A549 (cell line): ENCODE data around the gene CASP9. TPM values are rescaled to one million over a fixed set of nuclear protein-coding genes. Genes with fewer than 3 reads are reported as not detected.

Source experiments
- ATAC-seq, 2 experiments: fragments of 200-7000 bp in 1 of 2; fragments of >200 bp in 1 of 2; cut with Nextera tagmentation in 1 of 2; cut with Tn5 transposase in 1 of 2; 3 replicates each; pipeline versions ENCODE4 v1.8.0 to v1.9.1; 2018 to 2020; ENCODE audit warnings: mild to moderate bottlenecking in 1 of 2, moderate library complexity in 1 of 2
- CTCF ChIA-PET: fragments of 300-600 bp; sonication (Branson Sonifier 250); formaldehyde crosslinking; extraction: SDS; loops from one replicate; lab custom pipeline; 2021; ENCODE audit warnings: antibody characterized with exemption, inconsistent platforms; lab: Yijun Ruan, JAX
- POLR2A ChIA-PET: fragments of 350-600 bp; formaldehyde crosslinking; extraction: SDS; loops from one replicate; lab custom pipeline; 2021; ENCODE audit warnings: antibody characterized with exemption, inconsistent platforms; lab: Yijun Ruan, JAX
- DNase-seq, 2 experiments: peaks; one replicate each; pipeline versions ENCODE4 v3.0.0 to v3.0.0-alpha.2; 2011 to 2016; ENCODE audit warnings: low read depth in 1 of 2, low spot score in 1 of 2
- FAIRE-seq: peaks from 2 replicates; lab custom pipeline; 2011; peaks lifted over from hg19 to GRCh38; lab: Jason Lieb, UNC
- H3K27ac ChIP-seq, 2 experiments: fragments of >200 bp; sonication (Bioruptor Twin); formaldehyde crosslinking; 3 replicates each; pipeline ENCODE4 v1.5.1; 2016 to 2017
- H3K4me1 ChIP-seq: fragments of >200 bp; sonication (Bioruptor Twin); formaldehyde crosslinking; 3 replicates; pipeline ENCODE4 v1.6.1; 2016
- H3K4me2 ChIP-seq: fragments of >200 bp; sonication (Bioruptor Twin); formaldehyde crosslinking; 3 replicates; pipeline ENCODE4 v1.6.1; 2016
- H3K4me3 ChIP-seq: fragments of >200 bp; sonication (Bioruptor Twin); formaldehyde crosslinking; 3 replicates; pipeline ENCODE4 v1.5.1; 2016
- H3K9me3 ChIP-seq: fragments of >200 bp; sonication (Bioruptor Twin); formaldehyde crosslinking; 3 replicates; pipeline ENCODE4 v1.6.1; 2016
- BHLHE40 ChIP-seq: IDR thresholded peaks from 2 replicates; pipeline ENCODE4 v1.6.1; 2012; ENCODE audit warnings: low read depth, low read length, inconsistent platforms
- CBX8 ChIP-seq: fragments of 200-600 bp; sonication (generic); IDR thresholded peaks from 2 replicates; pipeline ENCODE4 v1.6.1; 2016
- CEBPB ChIP-seq, 2 experiments: fragments of >200 bp in 1 of 2; sonication (Bioruptor Twin) in 1 of 2; formaldehyde crosslinking in 1 of 2; IDR thresholded peaks; 2 replicates each; pipeline ENCODE4 v1.6.1; 2012 to 2016
- CHD4 ChIP-seq: fragments of 200-600 bp; sonication (generic); IDR thresholded peaks from 2 replicates; pipeline ENCODE4 v1.6.1; 2016; ENCODE audit warnings: antibody characterized with exemption, mild to moderate bottlenecking, borderline replicate concordance
- EHMT2 ChIP-seq: fragments of 200-600 bp; sonication (generic); IDR thresholded peaks from 2 replicates; pipeline ENCODE4 v1.6.1; 2016; ENCODE audit warnings: antibody characterized with exemption, low read depth, mild to moderate bottlenecking, moderate library complexity
- FOSB ChIP-seq: fragments of 250-450 bp; sonication (Bioruptor Pico); IDR thresholded peaks from 2 replicates; pipeline ENCODE4 v1.5.0; 2020; ENCODE audit warnings: mild to moderate bottlenecking, moderate library complexity
- FOSL2 ChIP-seq, 2 experiments: fragments of 450-650 bp in 1 of 2; fragments of >200 bp in 1 of 2; sonication (Bioruptor Twin) in 1 of 2; formaldehyde crosslinking; IDR thresholded peaks; 2 replicates each; pipeline versions ENCODE4 v1.5.0 to v1.6.1; 2016 to 2020; ENCODE audit warnings: mild to moderate bottlenecking in 1 of 2, moderate library complexity in 1 of 2
- FOXS1 ChIP-seq: fragments of 250-450 bp; sonication (Bioruptor Pico); IDR thresholded peaks from 2 replicates; pipeline ENCODE4 v1.5.0; 2020; ENCODE audit warnings: mild to moderate bottlenecking, moderate library complexity
- GATA3 ChIP-seq: IDR thresholded peaks from 2 replicates; pipeline ENCODE4 v1.6.1; 2012; ENCODE audit warnings: borderline replicate concordance
- HDAC2 ChIP-seq: fragments of 200-600 bp; sonication (generic); IDR thresholded peaks from 2 replicates; pipeline ENCODE4 v1.6.1; 2016
- HOXB5 ChIP-seq: fragments of 250-450 bp; sonication (Bioruptor Pico); IDR thresholded peaks from 2 replicates; pipeline ENCODE4 v1.5.0; 2020; ENCODE audit warnings: mild to moderate bottlenecking, moderate library complexity
- JUN ChIP-seq, 2 experiments: fragments of >200 bp; sonication (Bioruptor Twin); formaldehyde crosslinking; IDR thresholded peaks; 2 replicates in 1 of 2; 3 replicates in 1 of 2; pipeline ENCODE4 v1.6.1; 2016 to 2017
- JUNB ChIP-seq: fragments of >200 bp; sonication (Bioruptor Twin); formaldehyde crosslinking; IDR thresholded peaks from 2 replicates; pipeline ENCODE4 v1.6.1; 2016
- KDM5A ChIP-seq: fragments of 200-600 bp; sonication (generic); IDR thresholded peaks from 2 replicates; pipeline ENCODE4 v1.6.1; 2016; ENCODE audit warnings: antibody characterized with exemption, mild to moderate bottlenecking
- MYC ChIP-seq: IDR thresholded peaks from 2 replicates; pipeline ENCODE4 v1.6.1; 2012; ENCODE audit warnings: mild to moderate bottlenecking, inconsistent platforms, low read length, improper control_type of control experiment, borderline replicate concordance
- NR3C1 ChIP-seq: fragments of >200 bp; sonication (Bioruptor Twin); formaldehyde crosslinking; IDR thresholded peaks from 3 replicates; pipeline ENCODE4 v1.6.1; 2017
- RAD21 ChIP-seq, 2 experiments: fragments of >200 bp in 1 of 2; sonication (Bioruptor Twin) in 1 of 2; formaldehyde crosslinking in 1 of 2; IDR thresholded peaks in 1 of 2; conservative IDR thresholded peaks in 1 of 2; 2 replicates in 1 of 2; 3 replicates in 1 of 2; pipeline ENCODE4 v1.6.1; 2012 to 2018; ENCODE audit warnings: inconsistent platforms in 1 of 2
- RCOR1 ChIP-seq: fragments of 150-350 bp; IDR thresholded peaks from 2 replicates; pipeline ENCODE4 v1.6.1; 2014; ENCODE audit warnings: antibody characterized with exemption, low read length, low read depth
- SMC3 ChIP-seq: fragments of >200 bp; sonication (Bioruptor Twin); formaldehyde crosslinking; IDR thresholded peaks from 3 replicates; pipeline ENCODE4 v1.6.1; 2018; ENCODE audit warnings: inconsistent platforms
- TP53 ChIP-seq: fragments of 250-450 bp; sonication (Bioruptor Pico); IDR thresholded peaks from 2 replicates; pipeline ENCODE4 v1.5.0; 2021; ENCODE audit warnings: mild to moderate bottlenecking, moderate library complexity
- ZC3H11A ChIP-seq: fragments of 450-650 bp; IDR thresholded peaks from 2 replicates; pipeline ENCODE4 v1.6.1; 2014; ENCODE audit warnings: antibody characterized with exemption, mild to moderate bottlenecking
- ZNF302 ChIP-seq: fragments of 250-450 bp; sonication (Bioruptor Pico); IDR thresholded peaks from 2 replicates; pipeline ENCODE4 v1.9.0; 2021; ENCODE audit warnings: inconsistent platforms, mild to moderate bottlenecking, moderate library complexity
- ZSCAN20 ChIP-seq: fragments of 250-450 bp; sonication (Bioruptor Pico); IDR thresholded peaks from 2 replicates; pipeline ENCODE4 v1.8.0; 2022; ENCODE audit warnings: mild to moderate bottlenecking, moderate library complexity
- WGBS: methylation state at CpG from one replicate; pipeline ENCODE4 v1.1.6; 2017; ENCODE audit errors: missing lambda C conversion rate; 5-methylcytosine and 5-hydroxymethylcytosine counted together
- polyA plus RNA-seq, 4 experiments: library from polyadenylated mRNA; depleted of rRNA in 3 of 4; stranded (reverse); fragments of >200 nt; fragmentation: RNase III in 1 of 4; extraction: RNeasy Plus Mini Kit Qiagen cat#74134 plus additional on column Dnase treatment in 1 of 4; gene quantifications; 2 replicates in 3 of 4; 3 replicates in 1 of 4; pipeline ENCODE4 v1.2.3, GENCODE V29; 2011 to 2017
- TF ChIP-seq, protein P1 (sequence below): IDR thresholded peaks from 2 replicates; pipeline ENCODE4 v1.6.1; 2012; ENCODE audit warnings: low read depth, borderline replicate concordance
- TF ChIP-seq, protein P2 (sequence below): fragments of 250-450 bp; sonication (Bioruptor Pico); IDR thresholded peaks from 2 replicates; pipeline ENCODE4 v1.5.0; 2021; ENCODE audit warnings: mild to moderate bottlenecking, moderate library complexity, borderline replicate concordance
- TF ChIP-seq, protein P3 (sequence below): IDR thresholded peaks from 2 replicates; pipeline ENCODE4 v1.6.1; 2012
- TF ChIP-seq, protein P4 (sequence below): fragments of >200 bp; sonication (Bioruptor Twin); formaldehyde crosslinking; IDR thresholded peaks from 3 replicates; pipeline ENCODE4 v1.5.1; 2016
- TF ChIP-seq, protein P5 (sequence below): fragments of >200 bp; sonication (Bioruptor Twin); formaldehyde crosslinking; IDR thresholded peaks from 2 replicates; pipeline ENCODE4 v1.6.1; 2016

CASP9 gene
- polyA plus RNA-seq, 2 of the 4 experiments (the other 2 are of a cell fraction), result 11.0 to 16.1 TPM

DNA sequence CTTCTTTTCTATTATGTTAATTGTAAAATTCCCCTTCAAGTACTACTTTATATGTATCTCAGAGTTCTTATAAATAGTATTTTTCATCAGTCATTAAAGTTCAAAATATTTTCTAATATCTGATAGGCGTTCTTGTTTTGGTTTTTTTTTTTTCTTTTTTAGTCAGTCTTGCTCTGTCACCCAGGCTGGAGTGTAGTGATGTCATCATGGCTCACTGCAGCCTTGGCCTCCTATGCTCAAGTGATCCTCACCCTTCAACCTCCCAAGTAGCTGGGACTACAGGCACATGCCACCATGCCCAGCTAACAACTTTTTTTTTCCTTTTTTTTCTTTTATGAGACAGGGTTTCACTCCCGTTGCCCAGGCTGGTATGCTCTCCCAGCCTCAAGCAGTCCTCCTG, 33.6 kb upstream of the CASP9 start:
- 83% methylated on average over 2 of the region's 2 CpGs for WGBS
- no peak for ATAC-seq
- Histone ChIP-seq H3K27ac (no peak overlapping the region), H3K4me2 (no peak overlapping the region), H3K9me3 (no peaks in the 10 kb centered on the region), H3K4me1 (no peaks in the 10 kb centered on the region), H3K4me3 (no peak overlapping the region)
- no peak for FAIRE-seq
- no peak for DNase-seq
- POLR2A ChIA-PET, result no interaction called here
- CTCF ChIA-PET, result no interaction called here
- TF ChIP-seq SMC3 (no peak), NR3C1 (no peak), TP53 (no peak), RCOR1 (no peak), HDAC2 (no peak), CHD4 (no peak), JUNB (no peak)
- TF ChIP-seq, protein P1, sequence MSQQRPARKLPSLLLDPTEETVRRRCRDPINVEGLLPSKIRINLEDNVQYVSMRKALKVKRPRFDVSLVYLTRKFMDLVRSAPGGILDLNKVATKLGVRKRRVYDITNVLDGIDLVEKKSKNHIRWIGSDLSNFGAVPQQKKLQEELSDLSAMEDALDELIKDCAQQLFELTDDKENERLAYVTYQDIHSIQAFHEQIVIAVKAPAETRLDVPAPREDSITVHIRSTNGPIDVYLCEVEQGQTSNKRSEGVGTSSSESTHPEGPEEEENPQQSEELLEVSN, result no peak

DNA sequence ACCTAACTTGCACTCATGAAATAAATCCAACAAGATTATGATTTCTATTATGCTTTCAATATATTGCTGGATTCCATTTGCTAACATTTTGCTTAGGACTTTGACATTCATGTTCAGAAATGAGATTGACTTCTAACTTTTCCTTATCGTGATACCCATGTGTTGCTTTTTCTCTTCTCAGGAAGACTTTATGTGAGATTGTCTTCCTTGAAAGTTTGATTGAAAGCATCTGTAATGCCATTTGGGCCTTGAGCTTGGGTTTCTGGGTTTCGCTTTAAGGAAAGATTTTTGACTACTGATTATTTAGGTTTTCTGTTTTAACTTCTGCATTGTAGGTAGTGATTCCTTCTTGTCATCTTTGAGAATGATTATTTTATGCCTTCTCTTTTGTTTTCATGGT, 33.0 kb upstream of the CASP9 start:
- H3K27ac ChIP-seq, result no peak overlapping the region
- DNase-seq (no peak), FAIRE-seq (no peak), ATAC-seq (no peak)
- POLR2A ChIA-PET, result no interaction called here
- no peaks in the 10 kb centered on the region for H3K9me3 ChIP-seq
- no peak overlapping the region for H3K4me2 ChIP-seq
- no peaks in the 10 kb centered on the region for H3K4me1 ChIP-seq
- 100% methylated on average over 2 of the region's 2 CpGs for WGBS
- TF ChIP-seq GATA3 (no peak), HOXB5 (CRISPR knock-in tag) (no peak), BHLHE40 (no peak), KDM5A (no peak)
- TF ChIP-seq, protein P2, sequence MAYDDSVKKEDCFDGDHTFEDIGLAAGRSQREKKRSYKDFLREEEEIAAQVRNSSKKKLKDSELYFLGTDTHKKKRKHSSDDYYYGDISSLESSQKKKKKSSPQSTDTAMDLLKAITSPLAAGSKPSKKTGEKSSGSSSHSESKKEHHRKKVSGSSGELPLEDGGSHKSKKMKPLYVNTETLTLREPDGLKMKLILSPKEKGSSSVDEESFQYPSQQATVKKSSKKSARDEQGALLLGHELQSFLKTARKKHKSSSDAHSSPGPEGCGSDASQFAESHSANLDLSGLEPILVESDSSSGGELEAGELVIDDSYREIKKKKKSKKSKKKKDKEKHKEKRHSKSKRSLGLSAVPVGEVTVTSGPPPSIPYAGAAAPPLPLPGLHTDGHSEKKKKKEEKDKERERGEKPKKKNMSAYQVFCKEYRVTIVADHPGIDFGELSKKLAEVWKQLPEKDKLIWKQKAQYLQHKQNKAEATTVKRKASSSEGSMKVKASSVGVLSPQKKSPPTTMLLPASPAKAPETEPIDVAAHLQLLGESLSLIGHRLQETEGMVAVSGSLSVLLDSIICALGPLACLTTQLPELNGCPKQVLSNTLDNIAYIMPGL (CRISPR knock-in tag), result no peak
- no peak overlapping the region for H3K4me3 ChIP-seq
- CTCF ChIA-PET, result no interaction called here

DNA sequence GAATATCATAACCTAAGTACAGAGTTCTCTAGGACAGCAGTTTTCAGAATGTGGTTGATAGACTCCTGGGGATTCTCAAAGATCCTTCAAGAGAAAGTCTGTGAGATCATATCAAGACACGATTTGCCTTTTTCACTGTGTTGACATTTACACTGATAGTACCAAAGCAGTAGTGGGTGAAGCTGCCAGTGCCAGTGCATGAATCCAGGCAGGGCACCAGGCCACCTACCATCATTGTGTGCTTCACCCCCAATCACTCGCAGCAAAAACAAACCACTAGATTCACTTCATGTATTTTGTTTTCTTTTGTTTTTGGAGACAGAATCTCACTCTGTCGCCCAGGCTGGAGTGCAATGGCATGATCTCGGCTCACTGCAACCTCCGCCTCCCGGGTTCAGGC, 26.6 kb upstream of the CASP9 start:
- ATAC-seq (no peak), DNase-seq (no peak), FAIRE-seq (no peak)
- TF ChIP-seq ZSCAN20 (CRISPR knock-in tag) (no peak), EHMT2 (no peak), KDM5A (no peak), FOSL2 (IDR thresholded peaks at IDR 0.05) (no peak), FOSL2 (CRISPR knock-in tag; IDR thresholded peaks at IDR 0.05) (no peak)
- TF ChIP-seq, protein P3, sequence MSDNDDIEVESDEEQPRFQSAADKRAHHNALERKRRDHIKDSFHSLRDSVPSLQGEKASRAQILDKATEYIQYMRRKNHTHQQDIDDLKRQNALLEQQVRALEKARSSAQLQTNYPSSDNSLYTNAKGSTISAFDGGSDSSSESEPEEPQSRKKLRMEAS, result no peak
- H3K4me1 ChIP-seq, result no peaks in the 10 kb centered on the region
- no peak overlapping the region for H3K4me3 ChIP-seq
- POLR2A ChIA-PET, result no interaction called here
- no peaks in the 10 kb centered on the region for H3K9me3 ChIP-seq
- H3K27ac ChIP-seq, result no peak overlapping the region
- CTCF ChIA-PET, result no interaction called here
- no peak overlapping the region for H3K4me2 ChIP-seq
- 94% methylated on average over 6 of the region's 6 CpGs for WGBS

DNA sequence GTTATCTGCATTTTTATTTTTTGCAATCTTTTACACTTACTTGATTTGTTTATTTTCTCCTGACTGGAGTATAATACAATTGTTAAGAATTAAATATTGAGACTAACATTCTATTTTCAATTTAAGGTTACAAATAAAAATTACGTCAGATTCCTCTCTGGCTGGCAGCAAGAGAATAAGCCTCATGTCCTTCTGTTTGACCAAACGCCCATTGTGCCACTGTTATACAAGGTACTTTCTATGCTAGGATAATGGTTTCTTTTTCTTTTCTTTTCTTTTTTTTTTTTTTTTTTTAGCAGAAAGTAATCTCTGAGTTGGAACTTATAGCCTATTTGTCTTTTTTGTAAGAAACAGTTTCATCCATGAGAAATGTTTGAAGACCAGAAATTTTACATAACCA, 22.6 kb upstream of the CASP9 start:
- Histone ChIP-seq H3K4me3 (no peak overlapping the region), H3K27ac (no peak overlapping the region), H3K9me3 (no peaks in the 10 kb centered on the region), H3K4me2 (no peak overlapping the region), H3K4me1 (no peaks in the 10 kb centered on the region)
- 89% methylated on average over 2 of the region's 2 CpGs for WGBS
- POLR2A ChIA-PET, result no interaction called here
- DNase-seq (no peak), FAIRE-seq (no peak), ATAC-seq (no peak)
- CTCF ChIA-PET, result no interaction called here
- TF ChIP-seq HOXB5 (CRISPR knock-in tag), result no peak
- TF ChIP-seq JUN (IDR thresholded peaks at IDR 0.05), result no peak
- no peak for TF ChIP-seq FOXS1
- TF ChIP-seq ZNF302, result no peak
- no peak for TF ChIP-seq CHD4
- no peak for TF ChIP-seq MYC
- no peak for TF ChIP-seq JUNB
- TF ChIP-seq, protein P4, sequence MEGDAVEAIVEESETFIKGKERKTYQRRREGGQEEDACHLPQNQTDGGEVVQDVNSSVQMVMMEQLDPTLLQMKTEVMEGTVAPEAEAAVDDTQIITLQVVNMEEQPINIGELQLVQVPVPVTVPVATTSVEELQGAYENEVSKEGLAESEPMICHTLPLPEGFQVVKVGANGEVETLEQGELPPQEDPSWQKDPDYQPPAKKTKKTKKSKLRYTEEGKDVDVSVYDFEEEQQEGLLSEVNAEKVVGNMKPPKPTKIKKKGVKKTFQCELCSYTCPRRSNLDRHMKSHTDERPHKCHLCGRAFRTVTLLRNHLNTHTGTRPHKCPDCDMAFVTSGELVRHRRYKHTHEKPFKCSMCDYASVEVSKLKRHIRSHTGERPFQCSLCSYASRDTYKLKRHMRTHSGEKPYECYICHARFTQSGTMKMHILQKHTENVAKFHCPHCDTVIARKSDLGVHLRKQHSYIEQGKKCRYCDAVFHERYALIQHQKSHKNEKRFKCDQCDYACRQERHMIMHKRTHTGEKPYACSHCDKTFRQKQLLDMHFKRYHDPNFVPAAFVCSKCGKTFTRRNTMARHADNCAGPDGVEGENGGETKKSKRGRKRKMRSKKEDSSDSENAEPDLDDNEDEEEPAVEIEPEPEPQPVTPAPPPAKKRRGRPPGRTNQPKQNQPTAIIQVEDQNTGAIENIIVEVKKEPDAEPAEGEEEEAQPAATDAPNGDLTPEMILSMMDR, result no peak
- TF ChIP-seq FOSB (CRISPR knock-in tag), result no peak
- no peak for TF ChIP-seq CEBPB (IDR thresholded peaks at IDR 0.05)
- TF ChIP-seq CBX8, result no peak
- TF ChIP-seq RCOR1, result no peak
- no peak for TF ChIP-seq FOSL2 (IDR thresholded peaks at IDR 0.05)
- TF ChIP-seq FOSL2 (CRISPR knock-in tag; IDR thresholded peaks at IDR 0.05), result no peak
- TF ChIP-seq RAD21 (conservative IDR thresholded peaks at IDR 0.05 in 1 of 2, IDR thresholded peaks at IDR 0.05 in 1 of 2), result no peak
- no peak for TF ChIP-seq ZC3H11A
- TF ChIP-seq, protein P5, sequence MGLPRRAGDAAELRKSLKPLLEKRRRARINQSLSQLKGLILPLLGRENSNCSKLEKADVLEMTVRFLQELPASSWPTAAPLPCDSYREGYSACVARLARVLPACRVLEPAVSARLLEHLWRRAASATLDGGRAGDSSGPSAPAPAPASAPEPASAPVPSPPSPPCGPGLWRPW, result no peak
